GM23338 (cell line): ENCODE results near the gene PAK4. TPM values are rescaled to one million over a fixed set of nuclear protein-coding genes. Genes with fewer than 3 reads are reported as not detected.

Experiments
- ATAC-seq: fragments of 200-7000 bp; cut with Tn5 transposase; 3 replicates; pipeline ENCODE4 v1.9.1; 2020
- DNase-seq: peaks from one replicate; pipeline ENCODE4 v3.0.0-alpha.2; 2015; ENCODE audit warnings: low spot score
- H2AFZ ChIP-seq: fragments of 200-600 bp; sonication (generic); 2 replicates; pipeline ENCODE4 v1.8.0; 2016; ENCODE audit warnings: antibody characterized with exemption, mild to moderate bottlenecking, moderate library complexity
- H3F3A ChIP-seq: fragments of 200-600 bp; sonication (generic); replicated peaks from 2 replicates; pipeline ENCODE4 v1.8.0; 2017; ENCODE audit warnings: antibody characterized with exemption, mixed run types, low read depth
- H3K27ac ChIP-seq: fragments of 200-600 bp; sonication (generic); 2 replicates; pipeline ENCODE4 v1.6.1; 2016; ENCODE audit warnings: low read depth
- H3K27me3 ChIP-seq: fragments of 200-600 bp; sonication (generic); 2 replicates; pipeline ENCODE4 v1.8.0; 2016; ENCODE audit warnings: mild to moderate bottlenecking, mixed run types, moderate library complexity; ENCODE audit not compliant: insufficient read depth
- H3K36me3 ChIP-seq: fragments of 200-600 bp; sonication (generic); 2 replicates; pipeline ENCODE4 v1.8.0; 2016; ENCODE audit warnings: mild to moderate bottlenecking; ENCODE audit not compliant: insufficient read depth
- H3K4me1 ChIP-seq: fragments of 200-600 bp; sonication (generic); 2 replicates; pipeline ENCODE4 v1.8.0; 2016; ENCODE audit warnings: mild to moderate bottlenecking, moderate library complexity; ENCODE audit not compliant: insufficient read depth
- H3K4me2 ChIP-seq: fragments of 200-600 bp; sonication (generic); 2 replicates; pipeline ENCODE4 v1.7.1; 2017; ENCODE audit warnings: mixed run types
- H3K4me3 ChIP-seq: fragments of 200-600 bp; sonication (generic); 2 replicates; pipeline ENCODE4 v1.6.1; 2016; ENCODE audit warnings: mixed run types
- H3K79me2 ChIP-seq: fragments of 200-600 bp; sonication (generic); replicated peaks from 2 replicates; pipeline ENCODE4 v1.8.0; 2017; ENCODE audit warnings: mild to moderate bottlenecking; ENCODE audit not compliant: insufficient read depth
- H3K9me2 ChIP-seq: fragments of 200-600 bp; sonication (generic); 2 replicates; pipeline ENCODE4 v1.8.0; 2017; ENCODE audit not compliant: insufficient read depth
- H4K20me1 ChIP-seq: fragments of 200-600 bp; sonication (generic); replicated peaks from 2 replicates; pipeline ENCODE4 v1.8.0; 2017; ENCODE audit warnings: mild to moderate bottlenecking; ENCODE audit not compliant: insufficient read depth
- H3K27ac Mint-ChIP-seq: 2 replicates; pipeline ENCODE4 v1.8.0; 2020; ENCODE audit warnings: inconsistent platforms, mild to moderate bottlenecking, moderate library complexity, mixed read lengths
- H3K27me3 Mint-ChIP-seq: 3 replicates; pipeline ENCODE4 v1.8.0; 2022; ENCODE audit warnings: low read depth, mild to moderate bottlenecking, moderate library complexity, mixed read lengths, inconsistent platforms; ENCODE audit not compliant: insufficient read depth, poor library complexity
- H3K36me3 Mint-ChIP-seq: 3 replicates; pipeline ENCODE4 v1.8.0; 2021; ENCODE audit warnings: low read depth, mild to moderate bottlenecking, inconsistent platforms, moderate library complexity, mixed read lengths
- H3K4me1 Mint-ChIP-seq: 3 replicates; pipeline ENCODE4 v1.8.0; 2020; ENCODE audit warnings: mild to moderate bottlenecking, inconsistent platforms, mixed read lengths
- H3K4me3 Mint-ChIP-seq: 3 replicates; pipeline ENCODE4 v1.8.0; 2021; ENCODE audit warnings: moderate library complexity, mild to moderate bottlenecking, inconsistent platforms, mixed read lengths
- H3K9me3 Mint-ChIP-seq: 3 replicates; pipeline ENCODE4 v1.8.0; 2020; ENCODE audit warnings: moderate library complexity, mild to moderate bottlenecking, inconsistent platforms, mixed read lengths
- CREB1 ChIP-seq: fragments of 250-450 bp; sonication (Bioruptor Pico); IDR thresholded peaks from 2 replicates; pipeline ENCODE4 v1.5.0; 2020; ENCODE audit warnings: low read depth, mild to moderate bottlenecking, moderate library complexity
- CTCF ChIP-seq, 2 experiments: fragments of 200-600 bp in 1 of 2; sonication (generic) in 1 of 2; conservative IDR thresholded peaks; 2 replicates each; pipeline versions ENCODE4 v1.5.1 to v1.6.1; 2016 to 2017; ENCODE audit warnings: antibody characterized with exemption in 2 of 2, low read depth in 2 of 2, mild to moderate bottlenecking in 2 of 2, moderate library complexity in 1 of 2
- EZH2 ChIP-seq: fragments of 200-600 bp; sonication (generic); IDR thresholded peaks from one replicate; pipeline ENCODE4 v1.8.0; 2017; ENCODE audit warnings: antibody characterized with exemption, mild to moderate bottlenecking, low read depth; ENCODE audit not compliant: unreplicated experiment
- EZH2phosphoT487 ChIP-seq: fragments of 200-600 bp; sonication (generic); IDR thresholded peaks from one replicate; pipeline ENCODE4 v1.8.1; 2018; ENCODE audit warnings: antibody characterized with exemption; ENCODE audit not compliant: unreplicated experiment
- JUNB ChIP-seq: IDR thresholded peaks from one replicate; pipeline ENCODE4 v1.6.1; 2016; ENCODE audit warnings: antibody characterized with exemption; ENCODE audit not compliant: unreplicated experiment
- NANOG ChIP-seq: IDR thresholded peaks from 2 replicates; pipeline ENCODE4 v1.6.1; 2016; ENCODE audit warnings: antibody characterized with exemption, borderline replicate concordance
- POLR2AphosphoS5 ChIP-seq: IDR thresholded peaks from 2 replicates; pipeline ENCODE4 v1.6.1; 2016; ENCODE audit warnings: antibody characterized with exemption, low read depth
- STAT1 ChIP-seq: IDR thresholded peaks from one replicate; pipeline ENCODE4 v1.6.1; 2016; ENCODE audit warnings: antibody characterized with exemption; ENCODE audit not compliant: unreplicated experiment
- ZNF114 ChIP-seq: fragments of 250-450 bp; sonication (Bioruptor Pico); IDR thresholded peaks from 2 replicates; pipeline ENCODE4 v1.5.0; 2020; ENCODE audit warnings: mild to moderate bottlenecking, moderate library complexity
- ZNF331 ChIP-seq: fragments of 250-450 bp; sonication (Bioruptor Pico); IDR thresholded peaks from 2 replicates; pipeline ENCODE4 v1.5.0; 2020; ENCODE audit warnings: low read depth, mild to moderate bottlenecking, moderate library complexity
- ZNF462 ChIP-seq: fragments of 250-450 bp; sonication (Bioruptor Pico); IDR thresholded peaks from 2 replicates; pipeline ENCODE4 v1.5.0; 2020; ENCODE audit warnings: mild to moderate bottlenecking, moderate library complexity
- polyA plus RNA-seq: library from polyadenylated mRNA; unstranded; fragments of >200 nt; fragmentation: Nextera tagmentation; extraction: Ambion mirVana; gene quantifications from 2 replicates; pipeline ENCODE4 v1.2.1, GENCODE V29; 2016
- total RNA-seq: library from RNA; depleted of rRNA; stranded (reverse); fragments of >200 nt; shearing (Covaris generic); gene quantifications from 2 replicates; pipeline ENCODE4 v1.2.3, GENCODE V29; 2014
- TF ChIP-seq, protein P1 (sequence below): IDR thresholded peaks from one replicate; pipeline ENCODE4 v1.6.1; 2018; ENCODE audit warnings: antibody characterized with exemption; ENCODE audit not compliant: unreplicated experiment
- TF ChIP-seq, protein P2 (sequence below): IDR thresholded peaks from 2 replicates; pipeline ENCODE4 v1.6.1; 2016; ENCODE audit warnings: antibody characterized with exemption

The PAK4 gene
- total and polyA plus RNA-seq, 2 experiments from 2014 or later, result 28.7 to 35.4 TPM

- Histone ChIP-seq H3K4me2 (no peak overlapping the region), H2AFZ (no peak overlapping the region), H3K9me2 (no peaks in the 10 kb centered on the region), H3K27me3 (peaks cover 41% of the 10 kb centered on the region), H4K20me1 (no peaks in the 10 kb centered on the region), H3K4me1 (peaks cover 15% of the 10 kb centered on the region), H3K79me2 (no peaks in the 10 kb centered on the region), H3K36me3 (no peaks in the 10 kb centered on the region), H3K27ac (no peak overlapping the region), H3F3A (no peaks in the 10 kb centered on the region), H3K4me3 (no peak overlapping the region)
- no peak overlapping the region for H3K27ac Mint-ChIP-seq
- H3K9me3 Mint-ChIP-seq, result no peaks in the 10 kb centered on the region
- DNase-seq (no peak), ATAC-seq (no peak)
- peaks cover 38% of the 10 kb centered on the region for H3K27me3 Mint-ChIP-seq
- no peak for TF ChIP-seq POLR2AphosphoS5
- no peak for TF ChIP-seq ZNF331
- TF ChIP-seq EZH2, result no peak
- no peak for TF ChIP-seq NANOG
- TF ChIP-seq STAT1, result no peak
- TF ChIP-seq CREB1 (CRISPR knock-in tag), result no peak
- TF ChIP-seq, protein P1, sequence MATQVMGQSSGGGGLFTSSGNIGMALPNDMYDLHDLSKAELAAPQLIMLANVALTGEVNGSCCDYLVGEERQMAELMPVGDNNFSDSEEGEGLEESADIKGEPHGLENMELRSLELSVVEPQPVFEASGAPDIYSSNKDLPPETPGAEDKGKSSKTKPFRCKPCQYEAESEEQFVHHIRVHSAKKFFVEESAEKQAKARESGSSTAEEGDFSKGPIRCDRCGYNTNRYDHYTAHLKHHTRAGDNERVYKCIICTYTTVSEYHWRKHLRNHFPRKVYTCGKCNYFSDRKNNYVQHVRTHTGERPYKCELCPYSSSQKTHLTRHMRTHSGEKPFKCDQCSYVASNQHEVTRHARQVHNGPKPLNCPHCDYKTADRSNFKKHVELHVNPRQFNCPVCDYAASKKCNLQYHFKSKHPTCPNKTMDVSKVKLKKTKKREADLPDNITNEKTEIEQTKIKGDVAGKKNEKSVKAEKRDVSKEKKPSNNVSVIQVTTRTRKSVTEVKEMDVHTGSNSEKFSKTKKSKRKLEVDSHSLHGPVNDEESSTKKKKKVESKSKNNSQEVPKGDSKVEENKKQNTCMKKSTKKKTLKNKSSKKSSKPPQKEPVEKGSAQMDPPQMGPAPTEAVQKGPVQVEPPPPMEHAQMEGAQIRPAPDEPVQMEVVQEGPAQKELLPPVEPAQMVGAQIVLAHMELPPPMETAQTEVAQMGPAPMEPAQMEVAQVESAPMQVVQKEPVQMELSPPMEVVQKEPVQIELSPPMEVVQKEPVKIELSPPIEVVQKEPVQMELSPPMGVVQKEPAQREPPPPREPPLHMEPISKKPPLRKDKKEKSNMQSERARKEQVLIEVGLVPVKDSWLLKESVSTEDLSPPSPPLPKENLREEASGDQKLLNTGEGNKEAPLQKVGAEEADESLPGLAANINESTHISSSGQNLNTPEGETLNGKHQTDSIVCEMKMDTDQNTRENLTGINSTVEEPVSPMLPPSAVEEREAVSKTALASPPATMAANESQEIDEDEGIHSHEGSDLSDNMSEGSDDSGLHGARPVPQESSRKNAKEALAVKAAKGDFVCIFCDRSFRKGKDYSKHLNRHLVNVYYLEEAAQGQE, result no peak
- no peak for TF ChIP-seq ZNF462
- TF ChIP-seq CTCF (conservative IDR thresholded peaks at IDR 0.05; ENCODE audit: low read depth in 2 of 2), result no peak
- TF ChIP-seq EZH2phosphoT487, result no peak
- no peak for TF ChIP-seq JUNB
- TF ChIP-seq, protein P2, sequence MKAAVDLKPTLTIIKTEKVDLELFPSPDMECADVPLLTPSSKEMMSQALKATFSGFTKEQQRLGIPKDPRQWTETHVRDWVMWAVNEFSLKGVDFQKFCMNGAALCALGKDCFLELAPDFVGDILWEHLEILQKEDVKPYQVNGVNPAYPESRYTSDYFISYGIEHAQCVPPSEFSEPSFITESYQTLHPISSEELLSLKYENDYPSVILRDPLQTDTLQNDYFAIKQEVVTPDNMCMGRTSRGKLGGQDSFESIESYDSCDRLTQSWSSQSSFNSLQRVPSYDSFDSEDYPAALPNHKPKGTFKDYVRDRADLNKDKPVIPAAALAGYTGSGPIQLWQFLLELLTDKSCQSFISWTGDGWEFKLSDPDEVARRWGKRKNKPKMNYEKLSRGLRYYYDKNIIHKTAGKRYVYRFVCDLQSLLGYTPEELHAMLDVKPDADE, result no peak
- no peak for TF ChIP-seq ZNF114
- H3K4me3 Mint-ChIP-seq, result no peak overlapping the region
- H3K36me3 Mint-ChIP-seq, result no peaks in the 10 kb centered on the region; the same call in 2 of the 3 replicates
- peaks cover 19% of the 10 kb centered on the region for H3K4me1 Mint-ChIP-seq
These were observed 39.2 kb upstream of the PAK4 start for GRCh38 chr19:39086386-39086785.
